ENCODE data around the gene NOX5.

NOX5 gene

GRCh38 chr15:69076756-69077155 is 62.3 kb downstream of the NOX5 start:
- H3K4me1 ChIP-seq (ENCODE audit: control insufficient read depth, insufficient read depth, low read length), result peaks cover 21% of the 10 kb centered on the region
- H3K4me3 ChIP-seq (ENCODE audit: insufficient read depth, low read depth, low read length), result no peak overlapping the region
- WGBS, 2 experiments, result 89 to 100% methylated on average over 1 of the region's 1 CpG
- H3K27me3 ChIP-seq (ENCODE audit: control insufficient read depth, insufficient read depth, low read length, poor library complexity, severe bottlenecking), result peaks cover 47% of the 10 kb centered on the region
- no peaks in the 10 kb centered on the region for H3K36me3 ChIP-seq (ENCODE audit: control insufficient read depth, insufficient read depth, low read length)
- H3K9me3 ChIP-seq (ENCODE audit: control insufficient read depth, low read length), result no peaks in the 10 kb centered on the region
- no peak overlapping the region for H3K27ac ChIP-seq (ENCODE audit: insufficient read depth, low read depth, low read length, poor library complexity, severe bottlenecking)

GRCh38 chr15:69078638-69079037 is 64.1 kb downstream of the NOX5 start:
- H3K9me3 ChIP-seq (ENCODE audit: control insufficient read depth, low read length), result no peaks in the 10 kb centered on the region
- no peaks in the 10 kb centered on the region for H3K36me3 ChIP-seq (ENCODE audit: control insufficient read depth, insufficient read depth, low read length)
- peaks cover 58% of the 10 kb centered on the region for H3K27me3 ChIP-seq (ENCODE audit: control insufficient read depth, insufficient read depth, low read length, poor library complexity, severe bottlenecking)
- H3K4me3 ChIP-seq (ENCODE audit: insufficient read depth, low read depth, low read length), result no peak overlapping the region
- no peak overlapping the region for H3K27ac ChIP-seq (ENCODE audit: insufficient read depth, low read depth, low read length, poor library complexity, severe bottlenecking)
- H3K4me1 ChIP-seq (ENCODE audit: control insufficient read depth, insufficient read depth, low read length), result peaks cover 22% of the 10 kb centered on the region
- WGBS, 2 experiments, result 87 to 89% methylated on average over 8 of the region's 8 CpGs

- Histone ChIP-seq H3K36me3 (ENCODE audit: control insufficient read depth, insufficient read depth, low read length) (no peaks in the 10 kb centered on the region), H3K9me3 (ENCODE audit: control insufficient read depth, low read length) (no peaks in the 10 kb centered on the region), H3K27me3 (ENCODE audit: control insufficient read depth, insufficient read depth, low read length, poor library complexity, severe bottlenecking) (peaks cover 65% of the 10 kb centered on the region), H3K4me1 (ENCODE audit: control insufficient read depth, insufficient read depth, low read length) (peaks cover 15% of the 10 kb centered on the region), H3K27ac (ENCODE audit: insufficient read depth, low read depth, low read length, poor library complexity, severe bottlenecking) (no peak overlapping the region), H3K4me3 (ENCODE audit: insufficient read depth, low read depth, low read length) (no peak overlapping the region)
- 62 to 69% methylated on average over 6 to 8 of the region's 8 CpGs for WGBS, 2 experiments
Observed at GRCh38 chr15:69080295-69081248, 66.1 kb downstream of the NOX5 start.

GRCh38 chr15:69081310-69082004 is 67.0 kb downstream of the NOX5 start:
- Histone ChIP-seq H3K4me3 (ENCODE audit: insufficient read depth, low read depth, low read length) (no peak overlapping the region), H3K9me3 (ENCODE audit: control insufficient read depth, low read length) (no peaks in the 10 kb centered on the region), H3K4me1 (ENCODE audit: control insufficient read depth, insufficient read depth, low read length) (peaks cover 21% of the 10 kb centered on the region), H3K27me3 (ENCODE audit: control insufficient read depth, insufficient read depth, low read length, poor library complexity, severe bottlenecking) (peaks cover 65% of the 10 kb centered on the region), H3K27ac (ENCODE audit: insufficient read depth, low read depth, low read length, poor library complexity, severe bottlenecking) (no peak overlapping the region), H3K36me3 (ENCODE audit: control insufficient read depth, insufficient read depth, low read length) (no peaks in the 10 kb centered on the region)
- 86 to 91% methylated on average over 10 of the region's 10 CpGs for WGBS, 2 experiments

GRCh38 chr15:69082021-69082502 is 67.6 kb downstream of the NOX5 start:
- Histone ChIP-seq H3K36me3 (ENCODE audit: control insufficient read depth, insufficient read depth, low read length) (no peaks in the 10 kb centered on the region), H3K9me3 (ENCODE audit: control insufficient read depth, low read length) (no peaks in the 10 kb centered on the region), H3K27me3 (ENCODE audit: control insufficient read depth, insufficient read depth, low read length, poor library complexity, severe bottlenecking) (peaks cover 69% of the 10 kb centered on the region), H3K4me1 (ENCODE audit: control insufficient read depth, insufficient read depth, low read length) (peaks cover 27% of the 10 kb centered on the region), H3K4me3 (ENCODE audit: insufficient read depth, low read depth, low read length) (no peak overlapping the region), H3K27ac (ENCODE audit: insufficient read depth, low read depth, low read length, poor library complexity, severe bottlenecking) (no peak overlapping the region)
- 92 to 94% methylated on average over 3 of the region's 3 CpGs for WGBS, 2 experiments

- Histone ChIP-seq H3K4me3 (ENCODE audit: insufficient read depth, low read depth, low read length) (no peak overlapping the region), H3K9me3 (ENCODE audit: control insufficient read depth, low read length) (no peaks in the 10 kb centered on the region), H3K36me3 (ENCODE audit: control insufficient read depth, insufficient read depth, low read length) (no peaks in the 10 kb centered on the region), H3K27ac (ENCODE audit: insufficient read depth, low read depth, low read length, poor library complexity, severe bottlenecking) (no peak overlapping the region), H3K27me3 (ENCODE audit: control insufficient read depth, insufficient read depth, low read length, poor library complexity, severe bottlenecking) (peaks cover 74% of the 10 kb centered on the region), H3K4me1 (ENCODE audit: control insufficient read depth, insufficient read depth, low read length) (peaks cover 32% of the 10 kb centered on the region)
- WGBS, 2 experiments, result 84 to 98% methylated on average over 3 of the region's 3 CpGs
Observed at GRCh38 chr15:69082554-69082953, 68.1 kb downstream of the NOX5 start.

- Histone ChIP-seq H3K4me3 (ENCODE audit: insufficient read depth, low read depth, low read length) (no peak overlapping the region), H3K36me3 (ENCODE audit: control insufficient read depth, insufficient read depth, low read length) (no peaks in the 10 kb centered on the region), H3K9me3 (ENCODE audit: control insufficient read depth, low read length) (no peaks in the 10 kb centered on the region), H3K27ac (ENCODE audit: insufficient read depth, low read depth, low read length, poor library complexity, severe bottlenecking) (no peak overlapping the region), H3K27me3 (ENCODE audit: control insufficient read depth, insufficient read depth, low read length, poor library complexity, severe bottlenecking) (peaks cover 94% of the 10 kb centered on the region), H3K4me1 (ENCODE audit: control insufficient read depth, insufficient read depth, low read length) (peaks cover 48% of the 10 kb centered on the region)
- 89 to 90% methylated on average over 2 of the region's 2 CpGs for WGBS, 2 experiments
Observed at GRCh38 chr15:69084404-69085030, 70.0 kb downstream of the NOX5 start.

- 30 to 37% methylated on average over 4 of the region's 5 CpGs for WGBS, 2 experiments
- H3K27me3 ChIP-seq (ENCODE audit: control insufficient read depth, insufficient read depth, low read length, poor library complexity, severe bottlenecking), result peaks cover 100% of the 10 kb centered on the region
- H3K4me3 ChIP-seq (ENCODE audit: insufficient read depth, low read depth, low read length), result no peak overlapping the region
Observed at GRCh38 chr15:69085325-69086081, 71.0 kb downstream of the NOX5 start.

GRCh38 chr15:69086427-69087204 is 72.1 kb downstream of the NOX5 start:
- 4% methylated on average over 14 of the region's 14 CpGs for WGBS, 2 experiments
- Histone ChIP-seq H3K27me3 (ENCODE audit: control insufficient read depth, insufficient read depth, low read length, poor library complexity, severe bottlenecking) (peaks cover 100% of the 10 kb centered on the region), H3K27ac (ENCODE audit: insufficient read depth, low read depth, low read length, poor library complexity, severe bottlenecking) (peak overlapping the region; percentile 44), H3K4me1 (ENCODE audit: control insufficient read depth, insufficient read depth, low read length) (peaks cover 38% of the 10 kb centered on the region), H3K36me3 (ENCODE audit: control insufficient read depth, insufficient read depth, low read length) (no peaks in the 10 kb centered on the region), H3K9me3 (ENCODE audit: control insufficient read depth, low read length) (no peaks in the 10 kb centered on the region), H3K4me3 (ENCODE audit: insufficient read depth, low read depth, low read length) (no peak overlapping the region)

More at GRCh38 chr15:69085325-69086081, 71.0 kb downstream of the NOX5 start:
- peaks cover 49% of the 10 kb centered on the region for H3K4me1 ChIP-seq (ENCODE audit: control insufficient read depth, insufficient read depth, low read length)
- H3K27ac ChIP-seq (ENCODE audit: insufficient read depth, low read depth, low read length, poor library complexity, severe bottlenecking), result no peak overlapping the region
- no peaks in the 10 kb centered on the region for H3K36me3 ChIP-seq (ENCODE audit: control insufficient read depth, insufficient read depth, low read length)
- no peaks in the 10 kb centered on the region for H3K9me3 ChIP-seq (ENCODE audit: control insufficient read depth, low read length)

Data from ectodermal cell (in vitro differentiated cells).